HepG2 (cell line): ENCODE measurements around the gene VAMP2. TPM values are rescaled to one million over a fixed set of nuclear protein-coding genes. Genes with fewer than 3 reads are reported as not detected.

ENCODE experiments used
- ATF7-NPFF ChIP-seq: sonication (generic); formaldehyde crosslinking; IDR thresholded peaks from 2 replicates; pipeline ENCODE4 v1.8.1; 2023; ENCODE audit warnings: mild to moderate bottlenecking, low read depth, missing genetic modification reagents, moderate library complexity
- BCLAF1 ChIP-seq: fragments of 450-650 bp; IDR thresholded peaks from 2 replicates; pipeline ENCODE4 v1.6.1; 2017; ENCODE audit warnings: mild to moderate bottlenecking
- CREB1 ChIP-seq, 2 experiments: fragments of 450-650 bp in 1 of 2; IDR thresholded peaks; 2 replicates each; pipeline ENCODE4 v1.6.1; 2016 to 2017; ENCODE audit warnings: control low read depth in 1 of 2, mild to moderate bottlenecking in 1 of 2, missing compliant biosample characterization in 1 of 2, missing genetic modification characterization in 1 of 2
- GMEB1 ChIP-seq: sonication (generic); formaldehyde crosslinking; IDR thresholded peaks from 2 replicates; pipeline ENCODE4 v1.5.1; 2020; ENCODE audit warnings: missing genetic modification reagents, mild to moderate bottlenecking, borderline replicate concordance
- KDM5A ChIP-seq: fragments of 200-600 bp; sonication (generic); IDR thresholded peaks from 2 replicates; pipeline ENCODE4 v1.7.0; 2018; ENCODE audit warnings: antibody characterized with exemption, mild to moderate bottlenecking, low read length, borderline replicate concordance
- KDM6A ChIP-seq: IDR thresholded peaks from 2 replicates; pipeline ENCODE4 v1.6.1; 2016; ENCODE audit warnings: low read depth
- KMT2A ChIP-seq: sonication (generic); formaldehyde crosslinking; IDR thresholded peaks from 2 replicates; pipeline ENCODE4 v1.4.0; 2020; ENCODE audit warnings: missing genetic modification reagents
- MIER3 ChIP-seq: IDR thresholded peaks from 2 replicates; pipeline ENCODE4 v1.6.1; 2016; ENCODE audit warnings: missing compliant biosample characterization, borderline replicate concordance
- NFE2 ChIP-seq: sonication (generic); formaldehyde crosslinking; IDR thresholded peaks from 2 replicates; pipeline ENCODE4 v1.4.0; 2020; ENCODE audit warnings: missing genetic modification reagents
- NFYB ChIP-seq: sonication (generic); formaldehyde crosslinking; IDR thresholded peaks from 2 replicates; pipeline ENCODE4 v1.4.0; 2020; ENCODE audit warnings: missing genetic modification reagents
- NFYC ChIP-seq: IDR thresholded peaks from 2 replicates; pipeline ENCODE4 v1.6.1; 2016; ENCODE audit warnings: missing genetic modification reagents, missing compliant biosample characterization
- SIX4 ChIP-seq: sonication (generic); formaldehyde crosslinking; IDR thresholded peaks from 2 replicates; pipeline ENCODE4 v1.4.0; 2020; ENCODE audit warnings: missing genetic modification reagents
- SMAD1 ChIP-seq: sonication (generic); formaldehyde crosslinking; IDR thresholded peaks from 2 replicates; pipeline ENCODE4 v1.4.0; 2020; ENCODE audit warnings: missing genetic modification reagents, low read depth, mild to moderate bottlenecking, borderline replicate concordance
- SMARCE1 ChIP-seq: fragments of 450-650 bp; IDR thresholded peaks from 2 replicates; pipeline ENCODE4 v1.6.1; 2017; ENCODE audit warnings: borderline replicate concordance
- SP4 ChIP-seq: sonication (generic); formaldehyde crosslinking; IDR thresholded peaks from 2 replicates; pipeline ENCODE4 v1.8.1; 2023; ENCODE audit warnings: mild to moderate bottlenecking, missing genetic modification reagents
- TFDP1 ChIP-seq: IDR thresholded peaks from 2 replicates; pipeline ENCODE4 v1.6.1; 2016; ENCODE audit warnings: missing compliant biosample characterization, missing genetic modification reagents, borderline replicate concordance
- ZFP36L1 ChIP-seq: sonication (generic); formaldehyde crosslinking; IDR thresholded peaks from 2 replicates; pipeline ENCODE4 v1.8.0; 2022; ENCODE audit warnings: mild to moderate bottlenecking, missing genetic modification reagents, moderate library complexity
- ZMYM4 ChIP-seq: sonication (generic); formaldehyde crosslinking; IDR thresholded peaks from 2 replicates; pipeline ENCODE4 v1.8.1; 2023; ENCODE audit warnings: mild to moderate bottlenecking, missing genetic modification reagents
- ZNF24 ChIP-seq: fragments of 450-650 bp; IDR thresholded peaks from 2 replicates; pipeline ENCODE4 v1.6.1; 2017; ENCODE audit warnings: antibody characterized with exemption, mild to moderate bottlenecking
- ZNF468 ChIP-seq: sonication (generic); formaldehyde crosslinking; IDR thresholded peaks from 2 replicates; pipeline ENCODE4 v1.8.0; 2022; ENCODE audit warnings: mild to moderate bottlenecking, moderate library complexity, missing genetic modification reagents
- ZNF562 ChIP-seq: sonication (generic); formaldehyde crosslinking; IDR thresholded peaks from 2 replicates; pipeline ENCODE4 v1.8.0; 2022; ENCODE audit warnings: missing genetic modification reagents, borderline replicate concordance
- ZNF691 ChIP-seq: sonication (generic); formaldehyde crosslinking; IDR thresholded peaks from 2 replicates; pipeline ENCODE4 v1.4.0; 2020; ENCODE audit warnings: missing genetic modification reagents, low read depth, mild to moderate bottlenecking, borderline replicate concordance
- ZNF761 ChIP-seq: sonication (generic); formaldehyde crosslinking; conservative IDR thresholded peaks from 2 replicates; pipeline ENCODE4 v1.4.0; 2020; ENCODE audit warnings: mild to moderate bottlenecking, missing genetic modification reagents
- ZSCAN21 ChIP-seq: sonication (generic); formaldehyde crosslinking; IDR thresholded peaks from 2 replicates; pipeline ENCODE4 v1.8.0; 2022; ENCODE audit warnings: mild to moderate bottlenecking, missing genetic modification reagents, moderate library complexity, borderline replicate concordance
- polyA plus RNA-seq, 8 experiments: library from polyadenylated mRNA; depleted of rRNA in 3 of 8; stranded (reverse) in 7 of 8; unstranded in 1 of 8; fragments of >200 nt; fragmentation: Illumina TruSeq in 4 of 8; extraction: Trizol in 4 of 8; gene quantifications; 2 replicates each; pipeline versions ENCODE4 v1.2.1 to v1.2.3, GENCODE V29; 2011 to 2016; ENCODE audit warnings: low read depth in 4 of 8, missing spikeins in 1 of 8, mixed read lengths in 1 of 8; ENCODE audit not compliant: insufficient read depth in 1 of 8
- total RNA-seq, 5 experiments: library from RNA; depleted of rRNA; stranded (reverse); fragments of >200 nt; fragmentation: Illumina TruSeq; extraction: Trizol; gene quantifications; 2 replicates each; pipeline ENCODE4 v1.2.3, GENCODE V29; 2016; ENCODE audit warnings: low read depth in 1 of 5

The VAMP2 gene
- total and polyA plus RNA-seq, 2 of the 13 experiments (the other 11 are each of a cell fraction or from before 2014, with no cell fraction given), result 3.9 to 17.2 TPM

- TF ChIP-seq BCLAF1 (no peak), KMT2A (CRISPR knock-in tag) (0 out of 2 replicates have a peak, but pooled peaks have one; percentile 14), SMARCE1 (no peak), MIER3 (CRISPR knock-in tag) (no peak), SP4 (CRISPR knock-in tag) (peak; percentile 88; the same call in 1 of the 2 replicates), ZFP36L1 (0 out of 2 replicates have a peak, but pooled peaks have one; percentile 34), ZNF24 (no peak), ZNF562 (no peak), GMEB1 (CRISPR knock-in tag) (peak; percentile 57; the same call in 1 of the 2 replicates), SIX4 (CRISPR knock-in tag) (no peak), ZNF468 (CRISPR knock-in tag) (no peak), KDM5A (no peak), ZNF691 (CRISPR knock-in tag) (peak; percentile 62; the same call in 1 of the 2 replicates), ZSCAN21 (CRISPR knock-in tag) (peak; percentile 61; the same call in 1 of the 2 replicates), NFYB (CRISPR knock-in tag) (peak; percentile 94), ZNF761 (CRISPR knock-in tag) (peak; percentile 77; the same call in 1 of the 2 replicates), CREB1 (IDR thresholded peaks at IDR 0.05) (peak; percentile 18; the same call in 1 of the 2 replicates), CREB1 (CRISPR knock-in tag; IDR thresholded peaks at IDR 0.05) (peak; percentile 68), ZMYM4 (CRISPR knock-in tag) (peak; percentile 44; the same call in 1 of the 2 replicates), KDM6A (CRISPR knock-in tag) (no peak), TFDP1 (CRISPR knock-in tag) (no peak; the same call in 1 of the 2 replicates), NFE2 (CRISPR knock-in tag) (no peak), SMAD1 (0 out of 2 replicates have a peak, but pooled peaks have one; percentile 2), NFYC (CRISPR knock-in tag) (peak; percentile 93), ATF7-NPFF (0 out of 2 replicates have a peak, but pooled peaks have one; percentile 41)
These were observed 27.1 kb upstream of the VAMP2 start, which contains the start of gene BORCS6 (continued) for GRCh38 chr17:8189711-8190477.
